Left ventricle myocardium inferior (tissue), 1 donor: ENCODE measurements around the gene CDRT15L2. TPM values are rescaled to one million over a fixed set of nuclear protein-coding genes. Genes with fewer than 3 reads are reported as not detected.

ENCODE experiments used
- total RNA-seq: library from RNA; stranded (reverse); fragmentation: NEBNext Ultra II Directional; extraction: Animal tissue kit (Norgen Biotek cat#: 25700); gene quantifications from one replicate; pipeline ENCODE4 v1.2.1, GENCODE V29; 2021
- donor health status: DM: no; HTN: yes; CAD: no; lungs with severe emphysema.

CDRT15L2 gene
- total RNA-seq, 1 donor from 2014 or later: not detected

Other genes starting within 250 kb of the CDRT15L2 start
- gene LGALS9B, start 112.2 kb upstream of the CDRT15L2 start, total RNA-seq: not detected